Fibroblast of peridontal ligament (primary cell): Measurements from ENCODE around the gene TXNDC9.
A peak's percentile ranks its signal among the peaks of the same experiment; 100 is the strongest.
"Not testable (repeated sequence)": the region's sequence is repeated elsewhere in the genome, so short reads cannot be mapped to it uniquely, and the experiment has no call there.

ENCODE experiments used
- DNase-seq: peaks from one replicate; pipeline ENCODE4 v3.0.0-alpha.2; 2010; ENCODE audit errors: extremely low read depth

Gene TXNDC9

DNA sequence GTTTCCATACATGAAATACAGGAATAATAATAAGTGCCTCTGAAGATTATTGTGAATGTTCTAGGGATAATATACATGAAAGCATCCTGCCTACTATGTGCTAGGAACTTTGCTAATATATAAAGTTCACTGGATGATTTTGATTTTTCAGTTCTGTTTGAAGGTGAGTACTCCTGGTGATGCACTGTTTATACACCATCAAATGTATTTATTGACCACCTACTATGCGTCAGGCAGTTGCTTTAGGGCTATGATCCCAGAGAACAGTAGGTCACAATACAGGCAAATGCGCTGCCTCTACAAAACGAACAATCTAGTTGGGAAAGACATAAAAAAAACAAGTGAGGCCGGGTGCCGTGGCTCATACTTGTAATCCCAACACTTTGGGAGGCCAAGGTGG lies 10.7 kb downstream of the TXNDC9 start:
- DNase-seq, result no peak

DNA sequence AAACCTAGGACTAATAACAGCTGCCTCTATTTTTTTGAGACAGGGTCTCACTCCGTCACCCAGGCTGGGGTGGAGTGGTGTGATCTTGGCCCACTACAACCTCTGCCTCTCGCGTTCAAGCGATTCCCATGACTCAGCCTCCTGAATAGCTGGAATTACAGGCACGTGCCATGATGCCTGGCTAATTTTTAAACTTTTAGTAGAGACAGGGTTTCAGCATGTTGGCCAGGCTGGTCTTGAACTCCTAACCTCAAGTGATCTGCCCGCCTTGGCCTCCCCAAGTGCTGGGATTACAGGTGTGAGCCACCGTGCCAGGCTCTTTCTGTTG lies 18.3 kb downstream of the TXNDC9 start:
- not testable (repeated sequence) for DNase-seq

DNA sequence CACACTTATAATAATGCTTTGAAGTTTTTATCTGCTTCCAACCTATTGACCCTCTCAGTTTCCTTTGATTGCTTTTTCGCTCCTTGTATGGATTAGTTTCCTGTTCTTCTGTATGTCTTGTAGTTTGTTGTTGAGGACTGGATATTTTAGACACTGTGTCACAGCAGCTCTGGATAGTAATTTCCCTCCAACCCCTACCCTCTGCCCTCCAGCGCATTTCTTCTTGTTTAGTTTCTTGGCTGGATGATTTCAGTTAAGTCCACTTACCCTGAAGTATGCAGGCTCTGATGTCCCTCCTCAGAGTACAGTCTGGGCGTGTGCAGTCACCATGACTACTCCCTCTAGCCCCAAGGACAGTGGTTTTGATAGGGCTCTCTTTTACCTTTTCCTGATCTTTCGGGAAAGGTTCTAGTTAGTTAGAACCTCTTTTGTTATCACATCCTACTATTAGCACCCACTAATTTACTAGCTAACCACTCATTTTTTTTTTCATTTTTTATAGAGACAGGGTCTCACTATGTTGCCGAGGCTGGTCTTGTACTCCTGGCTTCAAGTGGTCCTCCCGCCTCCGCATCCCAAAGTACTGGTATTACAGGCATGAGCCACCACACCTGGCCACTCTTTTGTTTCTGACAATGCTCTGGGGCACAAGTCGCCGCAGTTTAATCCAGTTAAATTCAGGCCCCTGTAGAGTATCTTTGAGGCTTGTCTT lies 18.8 kb downstream of the TXNDC9 start:
- DNase-seq, result no peak

DNA sequence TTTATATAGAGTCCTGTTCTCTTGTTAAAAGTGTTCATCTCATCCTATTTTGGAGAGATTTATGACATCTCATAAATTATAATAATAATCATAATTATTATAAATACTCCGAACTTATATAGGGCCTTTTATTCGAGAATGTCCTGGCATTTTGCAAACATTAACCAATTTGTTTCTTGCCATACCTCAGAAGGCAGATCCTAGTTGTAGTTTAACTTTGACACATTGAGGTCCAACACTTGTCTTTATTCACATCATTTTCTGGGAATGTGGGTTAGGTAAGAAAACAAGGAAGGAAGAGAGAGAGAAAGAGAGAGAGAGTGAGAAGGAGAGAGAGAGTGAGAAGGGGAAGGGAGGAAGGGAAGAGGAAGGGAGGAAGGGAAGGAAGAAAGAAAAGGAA lies 35.0 kb downstream of the TXNDC9 start, which contains the start of gene LYG1:
LYG1 (minus strand) TSS at position 101 of the 400 bp plus-strand sequence. CDS start 5,527 bp downstream, outside the sequence.
- not testable (repeated sequence) for DNase-seq

DNA sequence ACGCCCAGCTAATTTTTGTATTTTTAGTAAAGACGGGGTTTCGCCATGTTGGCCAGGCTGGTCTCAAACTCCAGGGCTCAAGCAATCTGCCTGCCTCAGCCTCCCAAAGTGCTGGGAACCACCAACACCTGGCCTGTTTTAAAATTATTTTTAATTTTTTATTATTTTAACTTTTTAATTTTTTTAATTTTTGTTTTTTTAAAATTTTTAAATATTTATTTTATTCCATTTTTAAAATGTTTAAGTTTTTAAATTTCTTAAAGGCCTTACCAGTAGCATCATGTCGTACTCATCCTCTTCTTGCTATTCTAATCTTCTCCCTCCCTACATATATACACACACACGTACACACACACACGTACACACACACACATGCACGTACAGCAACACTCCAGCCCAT lies 36.6 kb downstream of the TXNDC9 start:
- DNase-seq, result no peak

- peak; percentile 28 for DNase-seq
Observed at GRCh38 chr2:99297994-99298393, 38.1 kb downstream of the TXNDC9 start.

DNA sequence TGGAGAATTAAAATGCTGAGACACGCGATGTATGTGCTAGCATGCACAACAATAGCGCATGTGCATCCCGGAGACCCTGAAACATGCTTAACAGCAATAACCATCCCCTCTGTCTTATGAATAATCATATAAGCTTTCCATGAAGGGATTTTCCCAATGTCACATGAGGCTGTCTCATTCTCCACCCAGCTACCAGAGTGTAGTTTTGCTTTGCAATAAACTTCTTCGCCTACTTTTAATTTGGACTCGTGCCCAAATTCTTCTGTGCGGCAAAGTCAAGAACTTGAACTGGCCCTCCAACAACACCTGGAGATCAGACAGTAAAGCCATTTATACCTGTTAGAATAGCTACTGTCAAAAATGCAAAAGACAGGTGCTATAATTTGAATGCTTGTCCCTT lies 50.6 kb downstream of the TXNDC9 start:
- no peak for DNase-seq

DNA sequence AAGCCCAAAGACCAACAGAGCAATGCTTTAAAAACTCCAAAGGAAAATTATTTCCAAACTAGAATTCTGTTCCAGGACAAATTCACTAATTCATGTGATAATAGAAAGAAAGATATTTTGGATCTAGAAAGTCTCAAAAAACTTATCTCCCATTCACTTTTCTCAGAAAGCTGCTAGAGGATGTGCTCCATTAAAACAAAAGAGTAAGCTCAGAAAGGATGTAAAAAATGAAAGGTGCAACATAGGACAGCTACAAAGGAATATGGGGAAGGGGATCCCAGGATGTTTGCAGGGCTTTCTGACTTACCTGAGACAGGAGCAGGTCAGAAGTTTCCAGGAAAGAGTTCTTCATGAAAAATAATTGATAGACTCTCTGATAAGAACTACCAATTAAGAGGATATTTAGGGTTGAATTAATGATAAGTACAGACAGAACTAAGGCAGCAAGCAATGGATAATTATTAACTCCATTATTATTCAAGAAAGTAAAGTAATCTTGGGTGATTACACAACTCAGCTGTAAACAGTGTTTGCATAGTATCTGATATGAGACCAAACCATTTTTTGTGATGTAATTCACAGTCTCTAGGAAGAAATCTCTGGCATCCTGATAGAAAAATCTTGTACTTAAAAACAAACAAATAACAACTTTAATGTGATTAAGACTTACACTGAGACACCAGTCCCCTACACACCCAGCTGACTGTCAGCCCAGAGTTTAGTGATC lies 56.0 kb downstream of the TXNDC9 start:
- peak; percentile 7 for DNase-seq

GRCh38 chr2:99278793-99279291 lies 57.3 kb downstream of the TXNDC9 start:
- DNase-seq, result peak; percentile 88

DNA sequence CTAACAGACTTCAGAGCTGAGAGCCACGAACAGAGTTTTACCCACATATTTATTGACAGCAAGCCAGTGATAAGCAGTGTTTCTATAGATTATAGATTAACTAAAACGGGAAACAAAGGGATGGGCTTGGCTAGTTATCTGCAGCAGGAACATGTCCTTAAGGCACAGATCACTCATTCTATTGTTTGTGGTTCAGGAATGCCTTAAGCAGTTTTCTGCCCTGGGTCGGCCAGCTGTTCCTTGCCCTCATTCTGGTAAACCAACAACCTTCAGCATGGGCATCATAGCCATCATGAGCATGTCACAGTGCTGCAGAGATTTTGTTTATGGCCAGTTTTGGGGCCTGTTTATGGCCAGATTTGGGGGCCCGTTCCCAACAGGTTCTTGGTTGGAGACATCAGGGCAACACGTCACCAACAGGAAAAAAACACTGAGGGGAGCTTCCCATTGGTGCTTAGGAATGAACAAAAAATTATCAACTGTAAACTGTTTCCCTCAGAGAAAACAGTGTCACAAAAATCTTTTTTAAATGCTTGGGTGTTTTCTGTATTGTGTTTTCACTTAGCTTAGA lies 57.9 kb downstream of the TXNDC9 start:
- DNase-seq, result not testable (repeated sequence)

DNA sequence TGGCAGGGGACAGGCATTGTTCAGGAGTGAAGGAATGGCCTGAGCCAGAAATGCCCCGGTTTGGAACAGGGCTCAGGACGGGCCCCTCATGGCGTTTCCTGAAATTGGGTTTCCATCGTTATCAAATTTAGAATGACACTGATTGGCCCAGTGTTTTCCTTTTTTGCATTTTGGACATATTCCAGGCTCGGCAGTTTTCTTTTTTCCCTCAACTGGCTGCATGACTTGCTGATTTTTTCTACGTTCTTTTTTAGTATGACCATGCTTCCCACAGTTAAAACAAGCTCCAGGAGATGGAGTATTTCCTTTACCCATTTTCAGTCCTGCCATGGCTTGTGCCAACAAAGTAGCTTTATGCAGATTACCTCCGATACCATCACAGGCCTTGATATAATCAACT lies 60.3 kb downstream of the TXNDC9 start:
- DNase-seq, result no peak
